ENCODE measurements around the gene EFNA5.

Gene EFNA5

DNA sequence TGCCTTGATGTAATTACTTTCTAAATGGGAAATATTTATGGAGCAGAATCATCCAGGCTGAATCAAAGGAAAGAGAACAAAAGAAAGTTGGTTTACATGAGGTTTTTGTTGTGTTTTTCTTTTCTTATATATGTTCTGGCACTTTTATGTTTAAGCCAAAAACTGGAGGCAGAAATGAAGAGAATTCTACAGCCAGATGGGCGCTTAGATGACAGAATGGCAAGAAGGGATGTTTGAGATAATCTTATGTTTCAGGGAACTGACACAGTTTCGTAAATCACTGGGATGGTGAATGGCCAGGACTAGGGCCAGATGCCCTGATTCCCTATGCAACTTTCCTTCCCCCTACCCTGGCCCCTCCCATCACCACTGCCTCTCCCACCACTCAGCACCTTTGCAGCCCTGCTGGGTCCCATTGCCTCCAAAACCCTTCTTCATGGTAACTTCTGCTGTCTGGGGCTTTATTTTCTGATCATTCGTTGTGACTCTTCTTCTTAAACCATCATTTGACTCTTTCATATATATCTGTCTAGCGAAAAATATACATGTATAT lies 111.8 kb downstream of the EFNA5 start:
- H3K4me3 ChIP-seq (ENCODE audit: low read depth, low read length), result no peak overlapping the region
- TF ChIP-seq, protein P1, sequence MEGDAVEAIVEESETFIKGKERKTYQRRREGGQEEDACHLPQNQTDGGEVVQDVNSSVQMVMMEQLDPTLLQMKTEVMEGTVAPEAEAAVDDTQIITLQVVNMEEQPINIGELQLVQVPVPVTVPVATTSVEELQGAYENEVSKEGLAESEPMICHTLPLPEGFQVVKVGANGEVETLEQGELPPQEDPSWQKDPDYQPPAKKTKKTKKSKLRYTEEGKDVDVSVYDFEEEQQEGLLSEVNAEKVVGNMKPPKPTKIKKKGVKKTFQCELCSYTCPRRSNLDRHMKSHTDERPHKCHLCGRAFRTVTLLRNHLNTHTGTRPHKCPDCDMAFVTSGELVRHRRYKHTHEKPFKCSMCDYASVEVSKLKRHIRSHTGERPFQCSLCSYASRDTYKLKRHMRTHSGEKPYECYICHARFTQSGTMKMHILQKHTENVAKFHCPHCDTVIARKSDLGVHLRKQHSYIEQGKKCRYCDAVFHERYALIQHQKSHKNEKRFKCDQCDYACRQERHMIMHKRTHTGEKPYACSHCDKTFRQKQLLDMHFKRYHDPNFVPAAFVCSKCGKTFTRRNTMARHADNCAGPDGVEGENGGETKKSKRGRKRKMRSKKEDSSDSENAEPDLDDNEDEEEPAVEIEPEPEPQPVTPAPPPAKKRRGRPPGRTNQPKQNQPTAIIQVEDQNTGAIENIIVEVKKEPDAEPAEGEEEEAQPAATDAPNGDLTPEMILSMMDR (IDR thresholded peaks at IDR 0.05; ENCODE audit: borderline replicate concordance, insufficient read depth, low read depth, low read length), result no peak

DNA sequence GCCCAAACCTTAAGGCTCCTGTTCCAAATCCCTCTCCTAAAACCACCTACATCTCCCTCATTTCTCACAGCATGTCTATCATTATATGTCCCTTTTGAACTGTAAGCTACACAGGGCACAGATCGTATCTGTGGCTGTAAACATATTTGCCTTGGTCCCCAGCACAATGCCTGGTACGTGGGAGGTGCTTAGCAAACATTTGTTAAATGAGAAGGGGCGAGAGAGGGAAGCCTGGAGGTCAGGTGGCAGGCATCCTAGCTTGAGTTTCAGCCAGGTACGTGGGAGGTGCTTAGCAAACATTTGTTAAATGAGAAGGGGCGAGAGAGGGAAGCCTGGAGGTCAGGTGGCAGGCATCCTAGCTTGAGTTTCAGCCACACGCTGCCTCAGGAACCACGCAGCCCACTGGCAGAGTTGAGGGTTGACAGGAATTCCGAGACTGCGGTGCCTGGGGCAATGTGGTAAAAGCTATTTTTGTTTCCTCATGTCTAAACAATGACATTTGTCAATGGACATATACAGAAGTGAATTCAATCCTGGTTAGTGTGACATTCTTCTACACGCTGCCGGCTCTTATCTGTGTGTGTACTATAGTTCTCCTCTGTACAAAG lies 113.6 kb downstream of the EFNA5 start:
- TF ChIP-seq, protein P1 (IDR thresholded peaks at IDR 0.05; ENCODE audit: borderline replicate concordance, insufficient read depth, low read depth, low read length), result no peak
- H3K4me3 ChIP-seq (ENCODE audit: low read depth, low read length), result no peak overlapping the region

DNA sequence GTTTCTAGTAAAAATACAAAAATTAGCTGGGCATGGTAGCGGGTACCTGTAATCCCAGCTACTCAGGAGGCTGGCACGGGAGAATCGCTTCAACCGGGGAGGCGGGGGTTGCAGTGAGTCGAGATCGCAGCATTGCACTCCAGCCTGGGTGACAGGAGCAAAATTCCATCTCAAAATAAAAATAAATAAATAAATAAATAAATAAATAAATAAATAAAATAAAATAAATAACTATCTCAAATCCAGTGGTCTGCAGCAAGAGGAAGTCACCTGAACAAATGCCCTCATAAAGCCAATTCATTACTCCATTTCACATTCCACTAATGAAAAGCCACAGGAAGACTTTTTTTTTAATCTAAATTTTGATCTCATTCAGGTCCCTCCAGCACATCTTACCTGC lies 114.2 kb downstream of the EFNA5 start:
- TF ChIP-seq, protein P1 (IDR thresholded peaks at IDR 0.05; ENCODE audit: borderline replicate concordance, insufficient read depth, low read depth, low read length), result no peak
- no peak overlapping the region for H3K4me3 ChIP-seq (ENCODE audit: low read depth, low read length)

DNA sequence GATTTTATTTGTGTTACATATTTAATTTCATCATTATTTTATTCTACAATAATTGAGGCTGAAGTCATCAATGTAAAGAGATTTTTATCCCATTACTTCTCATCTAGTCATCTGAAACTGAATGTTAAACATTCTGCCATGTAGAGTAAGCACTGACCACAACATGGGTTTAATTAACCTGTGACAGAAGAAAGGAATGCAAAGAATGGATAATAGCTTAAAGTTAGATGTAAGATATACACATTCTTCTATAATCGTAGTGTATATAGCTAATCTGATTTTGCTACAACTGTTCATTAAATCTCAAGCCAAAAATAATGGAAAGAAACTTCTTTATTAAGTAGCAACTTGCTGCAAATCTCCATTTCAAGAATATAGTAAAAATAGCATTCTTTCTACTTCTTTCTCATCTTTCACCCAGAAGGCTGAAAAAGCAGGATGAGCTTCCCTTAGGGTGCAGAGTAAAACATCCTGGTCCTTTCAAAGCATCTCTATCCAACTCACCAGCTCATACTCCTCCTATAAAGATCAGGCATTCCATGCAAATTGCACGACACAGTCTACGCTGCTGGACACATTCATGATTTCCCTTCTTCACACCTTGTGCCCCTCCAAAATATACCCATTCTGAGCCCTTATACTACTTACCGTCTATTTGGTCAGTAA lies 115.2 kb downstream of the EFNA5 start:
- TF ChIP-seq, protein P1 (IDR thresholded peaks at IDR 0.05; ENCODE audit: borderline replicate concordance, insufficient read depth, low read depth, low read length), result no peak
- no peak overlapping the region for H3K4me3 ChIP-seq (ENCODE audit: low read depth, low read length)

DNA sequence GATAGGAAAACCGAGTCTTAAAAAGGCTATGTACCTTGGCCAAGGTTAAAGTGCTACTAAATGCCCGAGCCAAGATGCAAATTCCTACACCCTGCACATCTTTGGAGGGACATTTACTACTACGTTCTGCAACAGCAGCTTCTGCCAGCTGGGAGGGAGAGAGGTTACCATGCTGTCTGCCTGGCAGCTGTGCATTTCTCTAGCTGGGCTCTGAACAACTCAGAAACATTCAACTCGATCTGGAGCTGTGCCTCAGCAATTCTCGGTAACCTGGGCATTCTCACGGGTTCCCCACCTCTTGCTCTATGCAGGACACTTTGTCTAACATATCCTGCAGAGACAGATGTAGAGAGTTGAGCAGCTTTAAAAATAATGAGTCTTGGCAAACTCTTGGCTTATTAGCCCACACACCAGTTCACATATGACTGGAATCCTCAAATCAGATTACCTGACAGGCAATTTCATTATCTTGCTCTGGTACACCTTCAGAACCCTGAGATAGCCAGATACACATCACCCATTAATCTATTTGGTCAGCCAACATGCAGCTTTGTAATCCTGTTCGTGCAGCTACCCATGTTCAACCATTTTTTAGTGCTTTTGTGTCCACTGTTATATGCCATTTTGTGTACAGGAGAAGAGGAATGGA lies 115.8 kb downstream of the EFNA5 start:
- TF ChIP-seq, protein P1 (IDR thresholded peaks at IDR 0.05; ENCODE audit: borderline replicate concordance, insufficient read depth, low read depth, low read length), result no peak
- no peak overlapping the region for H3K4me3 ChIP-seq (ENCODE audit: low read depth, low read length)

DNA sequence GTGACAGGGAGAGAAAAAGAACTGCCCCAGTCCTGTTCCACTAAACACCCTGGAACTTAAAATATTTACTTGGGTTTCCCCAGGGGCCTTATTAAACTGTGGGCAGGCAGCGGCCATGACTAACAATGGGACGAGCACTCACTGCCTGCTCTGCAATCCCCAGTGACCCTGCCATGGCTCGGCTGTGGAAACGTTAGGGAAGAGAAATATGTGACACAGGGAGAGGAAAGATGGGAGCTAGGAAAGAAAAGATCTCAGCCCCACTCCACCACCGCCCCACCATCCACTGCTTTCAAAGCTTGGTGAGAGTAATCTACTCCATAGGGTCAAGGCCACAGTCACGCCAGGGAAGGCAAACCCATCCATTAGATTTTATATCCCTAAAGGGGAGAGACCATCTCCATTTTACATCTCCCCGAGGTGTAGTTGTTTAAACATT lies 117.6 kb downstream of the EFNA5 start:
- TF ChIP-seq, protein P1 (IDR thresholded peaks at IDR 0.05; ENCODE audit: borderline replicate concordance, insufficient read depth, low read depth, low read length), result no peak
- H3K4me3 ChIP-seq (ENCODE audit: low read depth, low read length), result no peak overlapping the region
